HL-60 (cell line): Measurements from ENCODE around the gene TMPRSS7. TPM values are rescaled to one million over a fixed set of nuclear protein-coding genes. Genes with fewer than 3 reads are reported as not detected.

Experiments used
- DNase-seq, 2 experiments: peaks; one replicate each; pipeline ENCODE4 v3.0.0-alpha.2; 2010 to 2020; ENCODE audit warnings: low read depth in 1 of 2, low spot score in 1 of 2
- H3K27ac ChIP-seq: fragments of 250-450 bp; sonication (Bioruptor Pico); replicated peaks from 2 replicates; pipeline ENCODE4 v1.5.1; 2020; ENCODE audit warnings: mild to moderate bottlenecking, moderate library complexity
- H3K27me3 ChIP-seq: fragments of 250-450 bp; sonication (Bioruptor Pico); 2 replicates; pipeline ENCODE4 v1.5.1; 2021; ENCODE audit warnings: mild to moderate bottlenecking, moderate library complexity; ENCODE audit not compliant: insufficient read depth, poor library complexity, severe bottlenecking
- H3K4me3 ChIP-seq: replicated peaks from 2 replicates; pipeline ENCODE4 v1.5.1; 2011; ENCODE audit warnings: mild to moderate bottlenecking, control low read depth, low read length; ENCODE audit not compliant: insufficient read depth
- CTCF ChIP-seq: IDR thresholded peaks from one replicate; pipeline ENCODE4 v1.5.1; 2011; ENCODE audit warnings: low read length, control low read depth, inconsistent platforms; ENCODE audit not compliant: insufficient read depth
- GABPA ChIP-seq: IDR thresholded peaks from 2 replicates; pipeline ENCODE4 v1.6.1; 2012; ENCODE audit warnings: low read depth
- POLR2AphosphoS5 ChIP-seq: IDR thresholded peaks from 2 replicates; pipeline ENCODE4 v1.6.1; 2012; ENCODE audit warnings: low read depth
- REST ChIP-seq: IDR thresholded peaks from 2 replicates; pipeline ENCODE4 v1.6.1; 2012; ENCODE audit warnings: low read depth; ENCODE audit not compliant: insufficient replicate concordance
- SPI1 ChIP-seq: IDR thresholded peaks from 2 replicates; pipeline ENCODE4 v1.6.1; 2012; ENCODE audit warnings: low read depth, mild to moderate bottlenecking, borderline replicate concordance
- microRNA-seq: library from miRNA; unstranded; fragments of <30 nt; microRNA quantifications from one replicate; pipeline ENCODE4, GENCODE V29; 2018

The TMPRSS7 gene

GRCh38 chr3:112128843-112129727 is 94.5 kb downstream of the TMPRSS7 start:
- H3K27ac ChIP-seq, result no peak overlapping the region
- H3K27me3 ChIP-seq, result no peaks in the 10 kb centered on the region
- peak in 1 of 2 experiments; percentile 13 for DNase-seq
- H3K4me3 ChIP-seq, result no peak overlapping the region
- no peak for TF ChIP-seq GABPA
- TF ChIP-seq SPI1, result peak; percentile 47; the same call in 1 of the 2 replicates

- DNase-seq, result no peak
- Histone ChIP-seq H3K27ac (no peak overlapping the region), H3K27me3 (no peaks in the 10 kb centered on the region), H3K4me3 (no peak overlapping the region)
- TF ChIP-seq CTCF, result no peak
- no peak for TF ChIP-seq REST
- no peak for TF ChIP-seq GABPA
- TF ChIP-seq SPI1, result no peak
- TF ChIP-seq POLR2AphosphoS5, result no peak
Measured at GRCh38 chr3:112129925-112130637, 95.5 kb downstream of the TMPRSS7 start.

GRCh38 chr3:112130638-112130993 is 96.1 kb downstream of the TMPRSS7 start:
- Histone ChIP-seq H3K4me3 (no peak overlapping the region), H3K27me3 (no peaks in the 10 kb centered on the region), H3K27ac (no peak overlapping the region)
- DNase-seq, result no peak
- TF ChIP-seq CTCF (no peak), POLR2AphosphoS5 (no peak), REST (no peak), GABPA (no peak), SPI1 (no peak)

Small RNAs within 50 kb of the gene (microRNA-seq; reads per million reads assigned to microRNA genes)
- not detected for gene MIR567
